IMR-90 (cell line): ENCODE results near the gene SUN1.

Source experiments
- BHLHE40 ChIP-seq: fragments of 150-350 bp; IDR thresholded peaks from 2 replicates; pipeline ENCODE4 v1.6.1; 2016; ENCODE audit warnings: mild to moderate bottlenecking, low read depth, low read length
- CEBPB ChIP-seq: IDR thresholded peaks from 2 replicates; pipeline ENCODE4 v1.6.1; 2012; ENCODE audit warnings: low read depth, low read length, improper control_type of control experiment
- CHD1 ChIP-seq: IDR thresholded peaks from 2 replicates; pipeline ENCODE4 v1.6.1; 2012; ENCODE audit warnings: low read depth, low read length, improper control_type of control experiment
- CTCF ChIP-seq: conservative IDR thresholded peaks from 2 replicates; pipeline ENCODE4 v1.5.1; 2012; ENCODE audit warnings: mild to moderate bottlenecking, low read depth, low read length, improper control_type of control experiment
- FOS ChIP-seq: fragments of 150-350 bp; IDR thresholded peaks from 2 replicates; pipeline ENCODE4 v1.6.1; 2016; ENCODE audit warnings: low read depth, low read length
- MAZ ChIP-seq: IDR thresholded peaks from 2 replicates; pipeline ENCODE4 v1.6.1; 2012; ENCODE audit warnings: low read depth, mild to moderate bottlenecking, low read length, improper control_type of control experiment, moderate library complexity, borderline replicate concordance
- MXI1 ChIP-seq: IDR thresholded peaks from 2 replicates; pipeline ENCODE4 v1.6.1; 2012; ENCODE audit warnings: low read depth, mild to moderate bottlenecking, low read length, moderate library complexity, borderline replicate concordance
- POLR2A ChIP-seq: IDR thresholded peaks from 2 replicates; pipeline ENCODE4 v1.6.1; 2012; ENCODE audit warnings: mild to moderate bottlenecking, low read depth, low read length
- RFX5 ChIP-seq: IDR thresholded peaks from 2 replicates; pipeline ENCODE4 v1.8.0; 2012; ENCODE audit warnings: low read depth, mild to moderate bottlenecking, low read length, moderate library complexity
- SMC3 ChIP-seq: fragments of 150-350 bp; IDR thresholded peaks from 2 replicates; pipeline ENCODE4 v1.6.1; 2016; ENCODE audit warnings: low read depth, mild to moderate bottlenecking, antibody characterized with exemption, low read length, moderate library complexity
- USF2 ChIP-seq: fragments of 150-350 bp; IDR thresholded peaks from 2 replicates; pipeline ENCODE4 v1.6.1; 2017; ENCODE audit warnings: mild to moderate bottlenecking, antibody characterized with exemption, low read length, low read depth

DNA sequence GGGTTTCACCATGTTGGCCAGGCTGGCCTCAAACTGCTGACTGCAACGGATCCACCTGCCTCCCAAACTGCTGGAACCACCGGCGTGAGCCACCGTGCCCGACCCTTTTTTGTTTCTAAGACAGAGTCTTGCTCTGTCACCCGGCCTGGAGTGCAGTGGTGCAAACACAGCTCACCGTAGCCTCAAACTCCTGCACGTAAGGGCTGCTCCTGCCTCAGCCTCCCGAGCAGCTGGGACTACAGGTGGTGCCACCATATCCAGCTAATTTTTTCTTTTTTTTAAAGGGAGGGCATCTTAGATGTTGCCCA, 85.8 kb downstream of the SUN1 start:
- TF ChIP-seq CTCF (no peak), BHLHE40 (no peak), USF2 (no peak), POLR2A (no peak), FOS (no peak), MAZ (no peak), SMC3 (no peak), RFX5 (no peak), MXI1 (no peak), CEBPB (no peak), CHD1 (no peak)
